Epidermal melanocyte (primary cell): ENCODE measurements around the gene UBTD1.

ENCODE experiments used
- DNase-seq: peaks from one replicate; pipeline ENCODE4 v3.0.0; 2011; ENCODE audit warnings: low spot score; ENCODE audit not compliant: insufficient read length

Gene UBTD1

GRCh38 chr10:97583476-97583875 is 84.8 kb downstream of the UBTD1 start:
- DNase-seq: no peak

- DNase-seq: peak; percentile 33
Measured at GRCh38 chr10:97584060-97584797, 85.5 kb downstream of the UBTD1 start, which contains the start of gene HOGA1. Gene HOGA1, plus strand, starts transcription at chr10:97584389. Its CDS starts 315 bp downstream, at chr10:97584704.

GRCh38 chr10:97584798-97585438 is 86.2 kb downstream of the UBTD1 start:
- DNase-seq: no peak

- no peak for DNase-seq
Measured at GRCh38 chr10:97585439-97585811, 86.7 kb downstream of the UBTD1 start.

GRCh38 chr10:97587183-97587582 is 88.5 kb downstream of the UBTD1 start:
- no peak for DNase-seq

- DNase-seq: no peak
Measured at GRCh38 chr10:97589479-97589878, 90.8 kb downstream of the UBTD1 start, which contains the start of gene C10orf62. Gene C10orf62, plus strand, starts transcription at chr10:97589721. Its CDS starts 177 bp downstream, at chr10:97589898.

GRCh38 chr10:97590082-97590747 is 91.5 kb downstream of the UBTD1 start:
- DNase-seq: no peak

GRCh38 chr10:97590748-97591495 is 92.2 kb downstream of the UBTD1 start:
- no peak for DNase-seq

GRCh38 chr10:97593421-97593820 is 94.7 kb downstream of the UBTD1 start:
- DNase-seq: no peak

- DNase-seq: no peak
Measured at GRCh38 chr10:97596101-97597082, 97.7 kb downstream of the UBTD1 start.

GRCh38 chr10:97597778-97598177 is 99.1 kb downstream of the UBTD1 start:
- no peak for DNase-seq

- no peak for DNase-seq
Measured at GRCh38 chr10:97598407-97599271, 99.9 kb downstream of the UBTD1 start.

GRCh38 chr10:97599272-97599619 is 100.5 kb downstream of the UBTD1 start:
- DNase-seq: no peak

GRCh38 chr10:97600616-97601015 is 101.9 kb downstream of the UBTD1 start:
- no peak for DNase-seq

- no peak for DNase-seq
Measured at GRCh38 chr10:97601268-97602215, 102.8 kb downstream of the UBTD1 start.

GRCh38 chr10:97607095-97607636 is 108.4 kb downstream of the UBTD1 start:
- DNase-seq: no peak

- no peak for DNase-seq
Measured at GRCh38 chr10:97608991-97609561, 110.4 kb downstream of the UBTD1 start.

- DNase-seq: no peak
Measured at GRCh38 chr10:97611473-97611872, 112.7 kb downstream of the UBTD1 start.
